Measurements from ENCODE around the gene TUSC1. TPM values are rescaled to one million over a fixed set of nuclear protein-coding genes. Genes with fewer than 3 reads are reported as not detected.

TUSC1 gene
- total RNA-seq (2022; extraction: Qiagen RNA extraction; ENCODE audit: low read depth), result 4.2 to 8.5 TPM (median 7.7 TPM) in 5 replicates

DNA sequence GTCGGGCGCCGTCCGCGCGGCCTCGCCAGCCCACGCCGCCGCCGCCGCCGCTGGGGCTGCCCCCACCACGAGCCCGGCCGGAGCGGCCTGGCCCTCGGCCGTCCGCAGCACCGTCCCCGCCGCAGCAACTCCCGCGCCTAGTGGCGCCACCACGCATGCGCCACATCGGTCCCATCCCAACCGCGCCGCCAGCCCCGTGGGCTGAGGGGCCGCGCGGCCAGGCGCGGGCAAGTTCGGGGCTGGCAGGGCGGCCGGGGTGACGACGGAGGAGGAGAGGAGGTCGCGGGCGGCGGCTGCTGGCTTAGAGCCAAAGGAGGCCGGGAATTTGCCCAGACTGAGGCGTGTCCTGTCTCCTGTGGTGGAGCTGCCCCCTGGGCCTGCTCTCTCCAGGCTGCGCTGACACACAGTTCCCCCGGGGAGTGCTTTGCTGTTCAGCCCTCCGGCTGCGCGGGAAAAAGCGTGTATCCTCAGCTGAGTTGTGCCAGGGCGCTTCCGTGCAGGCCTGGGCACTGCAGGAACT is at the start of gene TUSC1:
TSS of gene TUSC1 (minus strand) at position 298 of the 520 bp plus-strand sequence. CDS start at position 166, 132 bp downstream.

Measured in A549 treated with ZK216348 at 1 μM for 4 hours (cell line).